ENCODE results near the gene MAP3K10.

DNA sequence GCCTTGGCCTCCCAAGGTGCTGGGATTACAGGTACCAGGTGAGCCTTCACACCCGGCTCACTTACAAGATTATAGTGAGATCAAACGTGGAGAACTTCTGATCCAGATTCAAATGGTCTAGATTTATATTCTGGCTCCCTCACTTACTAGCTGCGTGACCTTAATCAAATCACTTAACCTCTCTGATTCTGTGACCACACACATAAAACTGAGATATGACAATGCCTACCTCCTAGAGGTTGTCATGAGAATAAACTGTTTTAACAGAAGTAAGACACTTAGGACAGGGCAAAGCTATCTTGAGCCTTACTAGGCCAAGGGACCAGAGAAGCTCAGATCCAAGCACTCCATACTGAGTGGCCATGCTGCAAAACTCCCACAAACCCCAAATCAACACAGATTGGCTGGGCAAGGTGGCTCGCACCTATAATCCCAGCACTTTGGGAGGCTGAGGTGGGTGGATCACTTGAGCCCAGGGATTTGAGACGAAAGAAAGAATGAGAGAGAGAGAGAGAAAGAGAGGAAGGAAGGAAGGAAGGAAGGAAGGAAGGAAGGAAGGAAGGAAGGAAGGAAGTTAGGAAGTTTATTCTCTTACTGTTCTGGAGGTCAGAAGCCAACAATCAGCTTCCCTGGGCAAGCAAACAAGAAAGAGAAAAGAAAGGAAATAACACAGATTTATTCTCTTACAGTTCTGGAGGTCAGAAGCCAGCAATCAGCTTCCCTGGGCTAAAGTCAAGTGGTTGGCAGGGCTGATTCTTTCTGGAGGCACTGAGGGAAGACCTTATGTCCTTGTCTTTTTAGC, 46.1 kb upstream of the MAP3K10 start:
- TF ChIP-seq, protein P1, sequence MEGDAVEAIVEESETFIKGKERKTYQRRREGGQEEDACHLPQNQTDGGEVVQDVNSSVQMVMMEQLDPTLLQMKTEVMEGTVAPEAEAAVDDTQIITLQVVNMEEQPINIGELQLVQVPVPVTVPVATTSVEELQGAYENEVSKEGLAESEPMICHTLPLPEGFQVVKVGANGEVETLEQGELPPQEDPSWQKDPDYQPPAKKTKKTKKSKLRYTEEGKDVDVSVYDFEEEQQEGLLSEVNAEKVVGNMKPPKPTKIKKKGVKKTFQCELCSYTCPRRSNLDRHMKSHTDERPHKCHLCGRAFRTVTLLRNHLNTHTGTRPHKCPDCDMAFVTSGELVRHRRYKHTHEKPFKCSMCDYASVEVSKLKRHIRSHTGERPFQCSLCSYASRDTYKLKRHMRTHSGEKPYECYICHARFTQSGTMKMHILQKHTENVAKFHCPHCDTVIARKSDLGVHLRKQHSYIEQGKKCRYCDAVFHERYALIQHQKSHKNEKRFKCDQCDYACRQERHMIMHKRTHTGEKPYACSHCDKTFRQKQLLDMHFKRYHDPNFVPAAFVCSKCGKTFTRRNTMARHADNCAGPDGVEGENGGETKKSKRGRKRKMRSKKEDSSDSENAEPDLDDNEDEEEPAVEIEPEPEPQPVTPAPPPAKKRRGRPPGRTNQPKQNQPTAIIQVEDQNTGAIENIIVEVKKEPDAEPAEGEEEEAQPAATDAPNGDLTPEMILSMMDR (IDR thresholded peaks at IDR 0.05) = no peak
- TF ChIP-seq POLR2AphosphoS5 (IDR thresholded peaks at IDR 0.05; ENCODE audit: low read depth, low read length) (no peak), TCF7L2 (IDR thresholded peaks at IDR 0.05; ENCODE audit: low read depth, low read length) (no peak)
- TF ChIP-seq, protein P2, sequence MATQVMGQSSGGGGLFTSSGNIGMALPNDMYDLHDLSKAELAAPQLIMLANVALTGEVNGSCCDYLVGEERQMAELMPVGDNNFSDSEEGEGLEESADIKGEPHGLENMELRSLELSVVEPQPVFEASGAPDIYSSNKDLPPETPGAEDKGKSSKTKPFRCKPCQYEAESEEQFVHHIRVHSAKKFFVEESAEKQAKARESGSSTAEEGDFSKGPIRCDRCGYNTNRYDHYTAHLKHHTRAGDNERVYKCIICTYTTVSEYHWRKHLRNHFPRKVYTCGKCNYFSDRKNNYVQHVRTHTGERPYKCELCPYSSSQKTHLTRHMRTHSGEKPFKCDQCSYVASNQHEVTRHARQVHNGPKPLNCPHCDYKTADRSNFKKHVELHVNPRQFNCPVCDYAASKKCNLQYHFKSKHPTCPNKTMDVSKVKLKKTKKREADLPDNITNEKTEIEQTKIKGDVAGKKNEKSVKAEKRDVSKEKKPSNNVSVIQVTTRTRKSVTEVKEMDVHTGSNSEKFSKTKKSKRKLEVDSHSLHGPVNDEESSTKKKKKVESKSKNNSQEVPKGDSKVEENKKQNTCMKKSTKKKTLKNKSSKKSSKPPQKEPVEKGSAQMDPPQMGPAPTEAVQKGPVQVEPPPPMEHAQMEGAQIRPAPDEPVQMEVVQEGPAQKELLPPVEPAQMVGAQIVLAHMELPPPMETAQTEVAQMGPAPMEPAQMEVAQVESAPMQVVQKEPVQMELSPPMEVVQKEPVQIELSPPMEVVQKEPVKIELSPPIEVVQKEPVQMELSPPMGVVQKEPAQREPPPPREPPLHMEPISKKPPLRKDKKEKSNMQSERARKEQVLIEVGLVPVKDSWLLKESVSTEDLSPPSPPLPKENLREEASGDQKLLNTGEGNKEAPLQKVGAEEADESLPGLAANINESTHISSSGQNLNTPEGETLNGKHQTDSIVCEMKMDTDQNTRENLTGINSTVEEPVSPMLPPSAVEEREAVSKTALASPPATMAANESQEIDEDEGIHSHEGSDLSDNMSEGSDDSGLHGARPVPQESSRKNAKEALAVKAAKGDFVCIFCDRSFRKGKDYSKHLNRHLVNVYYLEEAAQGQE (IDR thresholded peaks at IDR 0.05; ENCODE audit: insufficient read depth in 1 of 2, low read depth in 2 of 2, low read length in 1 of 2) = no peak

All from Panc1 (cell line).